SK-N-SH treated with all-trans-retinoic acid at 6 μM for 48 hours (cell line): ENCODE data around the gene PAEP.

Experiments
- ATAC-seq: fragments of 200-7000 bp; cut with Tn5 transposase; 3 replicates; pipeline ENCODE4 v1.9.1; 2020; ENCODE audit warnings: mild to moderate bottlenecking, moderate library complexity
- ARNTL ChIP-seq: fragments of 450-650 bp; formaldehyde crosslinking; IDR thresholded peaks from 2 replicates; pipeline ENCODE4 v1.5.0; 2020; ENCODE audit warnings: low read depth, mild to moderate bottlenecking, moderate library complexity, borderline replicate concordance
- BACH2 ChIP-seq: fragments of 250-450 bp; sonication (Bioruptor Pico); IDR thresholded peaks from 2 replicates; pipeline ENCODE4 v1.9.0; 2021; ENCODE audit warnings: mild to moderate bottlenecking, borderline replicate concordance
- CREB5 ChIP-seq: fragments of 250-450 bp; sonication (Bioruptor Pico); IDR thresholded peaks from 2 replicates; pipeline ENCODE4 v1.5.1; 2020; ENCODE audit warnings: low read depth, mild to moderate bottlenecking, moderate library complexity
- CSRNP3 ChIP-seq: fragments of 250-450 bp; sonication (Bioruptor Pico); IDR thresholded peaks from 2 replicates; pipeline ENCODE4 v1.5.1; 2021; ENCODE audit warnings: mild to moderate bottlenecking, moderate library complexity
- GLIS3 ChIP-seq: fragments of 250-450 bp; sonication (Bioruptor Pico); IDR thresholded peaks from 2 replicates; pipeline ENCODE4 v1.5.0; 2020; ENCODE audit warnings: mild to moderate bottlenecking, moderate library complexity
- ISL1 ChIP-seq: fragments of 250-450 bp; sonication (Bioruptor Pico); IDR thresholded peaks from 2 replicates; pipeline ENCODE4 v2.1.2; 2022; ENCODE audit warnings: mild to moderate bottlenecking, moderate library complexity
- OSR1 ChIP-seq: fragments of 250-450 bp; sonication (Bioruptor Pico); IDR thresholded peaks from 2 replicates; pipeline ENCODE4 v1.8.0; 2022; ENCODE audit warnings: moderate library complexity, mild to moderate bottlenecking, inconsistent platforms
- PATZ1 ChIP-seq: fragments of 250-450 bp; sonication (Bioruptor Pico); IDR thresholded peaks from 2 replicates; pipeline ENCODE4 v1.8.0; 2020; ENCODE audit warnings: mild to moderate bottlenecking, moderate library complexity, borderline replicate concordance
- PPARA ChIP-seq: fragments of 250-450 bp; sonication (Bioruptor Pico); IDR thresholded peaks from 2 replicates; pipeline ENCODE4 v1.5.0; 2020; ENCODE audit warnings: mild to moderate bottlenecking, borderline replicate concordance
- RARB ChIP-seq: fragments of 250-450 bp; sonication (Bioruptor Pico); IDR thresholded peaks from 2 replicates; pipeline ENCODE4 v1.8.0; 2021; ENCODE audit warnings: mild to moderate bottlenecking, moderate library complexity
- SNAI2 ChIP-seq: fragments of 250-450 bp; sonication (Bioruptor Pico); IDR thresholded peaks from 2 replicates; pipeline ENCODE4 v1.5.0; 2020; ENCODE audit warnings: mild to moderate bottlenecking, moderate library complexity
- TCF4 ChIP-seq: fragments of 250-450 bp; sonication (Bioruptor Pico); IDR thresholded peaks from 2 replicates; pipeline ENCODE4 v1.8.0; 2021; ENCODE audit warnings: mild to moderate bottlenecking, moderate library complexity, borderline replicate concordance
- TOX ChIP-seq: fragments of 250-450 bp; sonication (Bioruptor Pico); IDR thresholded peaks from 2 replicates; pipeline ENCODE4 v1.8.0; 2021; ENCODE audit warnings: mild to moderate bottlenecking, moderate library complexity, borderline replicate concordance
- ZC3H10 ChIP-seq: fragments of 250-450 bp; sonication (Bioruptor Pico); IDR thresholded peaks from 2 replicates; pipeline ENCODE4 v1.5.1; 2021; ENCODE audit warnings: mild to moderate bottlenecking, moderate library complexity
- ZFP3 ChIP-seq: fragments of 250-450 bp; sonication (Bioruptor Pico); IDR thresholded peaks from 2 replicates; pipeline ENCODE4 v1.5.0; 2020; ENCODE audit warnings: mild to moderate bottlenecking, moderate library complexity
- ZNF565 ChIP-seq: fragments of 450-650 bp; formaldehyde crosslinking; conservative IDR thresholded peaks from 2 replicates; pipeline ENCODE4 v1.5.0; 2020; ENCODE audit warnings: low read depth, mild to moderate bottlenecking, moderate library complexity
- ZNF70 ChIP-seq: fragments of 450-650 bp; formaldehyde crosslinking; IDR thresholded peaks from 2 replicates; pipeline ENCODE4 v1.5.0; 2020; ENCODE audit warnings: mild to moderate bottlenecking, moderate library complexity
- ZNF8 ChIP-seq: fragments of 450-650 bp; formaldehyde crosslinking; IDR thresholded peaks from 2 replicates; pipeline ENCODE4 v1.5.0; 2020; ENCODE audit warnings: mild to moderate bottlenecking, moderate library complexity
- TF ChIP-seq, protein P1 (sequence below): fragments of 250-450 bp; sonication (Bioruptor Pico); IDR thresholded peaks from 2 replicates; pipeline ENCODE4 v1.8.0; 2021; ENCODE audit warnings: low read depth, mild to moderate bottlenecking, moderate library complexity, borderline replicate concordance
- TF ChIP-seq, protein P2 (sequence below): fragments of 250-450 bp; sonication (Bioruptor Pico); IDR thresholded peaks from 2 replicates; pipeline ENCODE4 v1.5.0; 2020; ENCODE audit warnings: mild to moderate bottlenecking, moderate library complexity

Gene PAEP

DNA sequence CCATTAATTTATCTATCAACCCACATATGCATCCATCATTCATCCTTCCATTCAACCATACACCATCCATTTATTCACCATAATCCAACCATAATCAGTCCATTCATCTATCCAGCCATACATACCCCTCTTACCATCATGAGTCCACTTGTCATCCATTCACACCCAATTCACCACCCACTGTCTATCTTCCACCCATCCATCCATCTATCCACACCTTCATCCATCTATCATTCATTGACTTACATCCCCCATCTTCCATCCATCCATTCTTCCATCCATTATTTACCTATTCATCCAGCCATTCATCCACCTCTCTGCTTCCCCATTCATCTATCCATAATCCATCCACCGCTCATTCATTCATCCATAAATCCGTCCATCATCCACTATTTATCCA, 17.8 kb downstream of the PAEP start:
- TF ChIP-seq PPARA (CRISPR knock-in tag) (no peak), ISL1 (CRISPR knock-in tag) (no peak), ZNF8 (CRISPR knock-in tag) (no peak), ZNF565 (no peak), SNAI2 (CRISPR knock-in tag) (no peak)
- TF ChIP-seq, protein P1, sequence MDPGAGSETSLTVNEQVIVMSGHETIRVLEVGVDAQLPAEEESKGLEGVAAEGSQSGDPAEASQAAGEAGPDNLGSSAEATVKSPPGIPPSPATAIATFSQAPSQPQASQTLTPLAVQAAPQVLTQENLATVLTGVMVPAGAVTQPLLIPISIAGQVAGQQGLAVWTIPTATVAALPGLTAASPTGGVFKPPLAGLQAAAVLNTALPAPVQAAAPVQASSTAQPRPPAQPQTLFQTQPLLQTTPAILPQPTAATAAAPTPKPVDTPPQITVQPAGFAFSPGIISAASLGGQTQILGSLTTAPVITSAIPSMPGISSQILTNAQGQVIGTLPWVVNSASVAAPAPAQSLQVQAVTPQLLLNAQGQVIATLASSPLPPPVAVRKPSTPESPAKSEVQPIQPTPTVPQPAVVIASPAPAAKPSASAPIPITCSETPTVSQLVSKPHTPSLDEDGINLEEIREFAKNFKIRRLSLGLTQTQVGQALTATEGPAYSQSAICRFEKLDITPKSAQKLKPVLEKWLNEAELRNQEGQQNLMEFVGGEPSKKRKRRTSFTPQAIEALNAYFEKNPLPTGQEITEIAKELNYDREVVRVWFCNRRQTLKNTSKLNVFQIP (CRISPR knock-in tag): no peak
- TF ChIP-seq, protein P2, sequence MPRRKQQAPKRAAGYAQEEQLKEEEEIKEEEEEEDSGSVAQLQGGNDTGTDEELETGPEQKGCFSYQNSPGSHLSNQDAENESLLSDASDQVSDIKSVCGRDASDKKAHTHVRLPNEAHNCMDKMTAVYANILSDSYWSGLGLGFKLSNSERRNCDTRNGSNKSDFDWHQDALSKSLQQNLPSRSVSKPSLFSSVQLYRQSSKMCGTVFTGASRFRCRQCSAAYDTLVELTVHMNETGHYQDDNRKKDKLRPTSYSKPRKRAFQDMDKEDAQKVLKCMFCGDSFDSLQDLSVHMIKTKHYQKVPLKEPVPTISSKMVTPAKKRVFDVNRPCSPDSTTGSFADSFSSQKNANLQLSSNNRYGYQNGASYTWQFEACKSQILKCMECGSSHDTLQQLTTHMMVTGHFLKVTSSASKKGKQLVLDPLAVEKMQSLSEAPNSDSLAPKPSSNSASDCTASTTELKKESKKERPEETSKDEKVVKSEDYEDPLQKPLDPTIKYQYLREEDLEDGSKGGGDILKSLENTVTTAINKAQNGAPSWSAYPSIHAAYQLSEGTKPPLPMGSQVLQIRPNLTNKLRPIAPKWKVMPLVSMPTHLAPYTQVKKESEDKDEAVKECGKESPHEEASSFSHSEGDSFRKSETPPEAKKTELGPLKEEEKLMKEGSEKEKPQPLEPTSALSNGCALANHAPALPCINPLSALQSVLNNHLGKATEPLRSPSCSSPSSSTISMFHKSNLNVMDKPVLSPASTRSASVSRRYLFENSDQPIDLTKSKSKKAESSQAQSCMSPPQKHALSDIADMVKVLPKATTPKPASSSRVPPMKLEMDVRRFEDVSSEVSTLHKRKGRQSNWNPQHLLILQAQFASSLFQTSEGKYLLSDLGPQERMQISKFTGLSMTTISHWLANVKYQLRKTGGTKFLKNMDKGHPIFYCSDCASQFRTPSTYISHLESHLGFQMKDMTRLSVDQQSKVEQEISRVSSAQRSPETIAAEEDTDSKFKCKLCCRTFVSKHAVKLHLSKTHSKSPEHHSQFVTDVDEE (CRISPR knock-in tag): no peak
- TF ChIP-seq, all 23 proteins: peak for 0
- ATAC-seq: no peak

DNA sequence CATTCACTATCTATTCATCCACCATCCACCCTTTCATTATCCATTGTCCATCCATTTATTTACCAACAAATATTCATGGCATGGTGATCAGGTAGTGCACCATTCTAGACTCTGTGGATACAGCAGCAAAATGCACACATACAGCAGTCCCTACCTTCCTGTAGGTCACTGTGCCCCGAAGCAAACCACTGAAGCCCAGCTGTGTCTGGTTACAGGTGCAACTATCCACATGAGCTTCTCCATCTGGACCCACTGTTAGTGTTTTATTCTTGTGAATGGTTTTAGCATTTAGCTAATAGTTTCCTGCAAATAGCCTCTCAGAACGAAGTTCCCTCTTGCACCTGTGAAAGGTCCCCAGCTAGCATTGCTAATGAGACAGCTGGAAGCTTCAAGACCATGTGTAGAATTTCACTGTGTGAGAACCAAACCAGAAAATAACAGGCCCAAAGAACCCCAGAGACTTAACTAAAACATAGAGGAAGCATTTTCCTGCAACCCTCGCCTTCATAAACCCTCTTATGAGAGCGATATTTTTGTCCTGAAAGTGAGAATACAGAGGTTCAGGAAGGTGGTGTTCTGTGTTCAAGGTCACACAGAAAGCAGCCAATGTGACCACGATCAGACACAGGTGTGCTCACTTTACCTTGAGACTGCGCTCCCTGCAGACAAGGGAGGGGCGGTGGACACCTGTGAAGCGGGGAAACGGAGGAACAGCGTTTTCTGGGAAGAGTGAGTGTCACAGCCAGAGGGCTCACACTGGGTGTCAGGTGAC, 18.5 kb downstream of the PAEP start:
- no peak for TF ChIP-seq BACH2 (CRISPR knock-in tag)
- no peak for TF ChIP-seq PPARA (CRISPR knock-in tag)
- no peak for TF ChIP-seq ZNF8 (CRISPR knock-in tag)
- TF ChIP-seq ZNF70 (CRISPR knock-in tag): no peak
- TF ChIP-seq SNAI2 (CRISPR knock-in tag): no peak
- no peak for TF ChIP-seq GLIS3 (CRISPR knock-in tag)
- TF ChIP-seq CREB5: no peak
- no peak for TF ChIP-seq TCF4 (CRISPR knock-in tag)
- TF ChIP-seq ZC3H10 (CRISPR knock-in tag): no peak
- TF ChIP-seq RARB (CRISPR knock-in tag): no peak
- no peak for TF ChIP-seq ARNTL (CRISPR knock-in tag)
- no peak for TF ChIP-seq OSR1 (CRISPR knock-in tag)
- no peak for TF ChIP-seq TOX (CRISPR knock-in tag)
- TF ChIP-seq PATZ1: no peak
- no peak for TF ChIP-seq CSRNP3 (CRISPR knock-in tag)
- no peak for TF ChIP-seq ISL1 (CRISPR knock-in tag)
- no peak for TF ChIP-seq ZFP3 (CRISPR knock-in tag)
- ATAC-seq: no peak

DNA sequence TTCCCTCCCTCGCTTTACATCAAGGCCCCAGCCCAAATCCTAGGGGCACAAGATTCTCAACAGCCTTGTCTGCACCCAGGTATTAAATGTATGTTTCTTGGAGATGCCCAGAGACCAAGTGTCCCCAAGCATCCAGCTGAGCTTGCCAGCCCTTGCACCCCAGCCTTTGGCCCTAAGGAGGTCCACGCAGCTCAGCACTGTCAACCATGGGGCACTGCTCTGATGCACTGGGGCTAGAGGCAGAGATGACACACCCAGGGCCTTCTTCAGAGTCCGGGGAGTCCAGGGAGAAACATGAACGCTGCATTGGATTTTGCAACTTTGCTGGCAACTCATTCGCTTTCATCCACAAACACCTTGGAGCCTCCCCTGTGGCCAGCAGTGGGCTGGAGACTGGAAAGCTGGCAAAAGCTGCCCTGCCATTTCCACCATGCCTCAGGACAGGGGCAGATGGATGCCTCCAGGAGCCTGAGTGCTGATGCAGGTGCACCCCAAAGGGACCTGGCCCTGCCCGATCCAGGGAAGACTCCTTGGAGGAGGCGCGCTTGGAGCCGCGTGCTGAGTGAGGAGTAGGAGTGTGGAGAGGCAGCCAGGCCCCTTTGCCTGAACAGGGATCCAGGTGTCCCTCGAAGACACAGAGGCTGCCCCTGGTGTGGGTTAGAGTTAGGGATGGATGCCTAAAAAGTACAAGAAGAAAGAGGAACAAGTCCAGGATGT, 19.3 kb downstream of the PAEP start:
- ATAC-seq: no peak
- no peak for TF ChIP-seq TOX (CRISPR knock-in tag)
- no peak for TF ChIP-seq RARB (CRISPR knock-in tag)
- TF ChIP-seq PATZ1: no peak
- TF ChIP-seq, protein P2 (CRISPR knock-in tag): no peak
- TF ChIP-seq GLIS3 (CRISPR knock-in tag): no peak
- no peak for TF ChIP-seq ZC3H10 (CRISPR knock-in tag)
- TF ChIP-seq ZNF565: no peak
- no peak for TF ChIP-seq TCF4 (CRISPR knock-in tag)
- TF ChIP-seq OSR1 (CRISPR knock-in tag): no peak
- TF ChIP-seq SNAI2 (CRISPR knock-in tag): no peak
- no peak for TF ChIP-seq ZFP3 (CRISPR knock-in tag)
